ENCODE measurements around the gene IFT122.
A peak's percentile ranks its signal among the peaks of the same experiment; 100 is the strongest.

IFT122 gene

DNA sequence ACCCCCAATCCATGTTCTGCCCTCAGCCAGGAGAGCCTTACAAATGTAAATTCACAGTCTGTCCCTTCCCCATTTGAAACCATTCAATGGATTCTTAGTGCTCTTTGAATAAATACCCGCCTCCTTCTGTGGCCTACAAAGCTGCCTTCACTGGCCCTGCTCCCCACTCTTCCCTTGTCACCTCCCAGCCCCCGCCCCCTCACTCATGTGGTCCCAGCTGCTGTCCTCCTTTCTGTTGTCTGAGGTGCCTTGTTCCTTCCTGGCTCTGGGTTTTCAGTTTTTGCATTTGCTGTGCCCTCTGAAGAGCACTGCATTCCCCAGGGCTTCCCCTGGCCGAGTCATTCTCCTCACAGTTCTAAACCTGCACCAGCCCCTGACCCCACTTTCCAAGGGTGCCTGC, 14.8 kb upstream of the IFT122 start:
- Histone ChIP-seq H3K4me3 (ENCODE audit: low read depth, low read length) (no peak overlapping the region), H3K36me3 (replicated peaks) (no peaks in the 10 kb centered on the region), H3K27ac (no peak overlapping the region), H3K27me3 (replicated peaks) (no peaks in the 10 kb centered on the region)
- no peak for TF ChIP-seq CTCF (IDR thresholded peaks at IDR 0.05; ENCODE audit: low read depth, low read length, missing control alignments)
- in situ Hi-C loops (cut with HindIII; ENCODE audit: low pct_ligation_motif_present, low sequenced_read_pairs), result no loop called here
- DNase-seq, result no peak

DNA sequence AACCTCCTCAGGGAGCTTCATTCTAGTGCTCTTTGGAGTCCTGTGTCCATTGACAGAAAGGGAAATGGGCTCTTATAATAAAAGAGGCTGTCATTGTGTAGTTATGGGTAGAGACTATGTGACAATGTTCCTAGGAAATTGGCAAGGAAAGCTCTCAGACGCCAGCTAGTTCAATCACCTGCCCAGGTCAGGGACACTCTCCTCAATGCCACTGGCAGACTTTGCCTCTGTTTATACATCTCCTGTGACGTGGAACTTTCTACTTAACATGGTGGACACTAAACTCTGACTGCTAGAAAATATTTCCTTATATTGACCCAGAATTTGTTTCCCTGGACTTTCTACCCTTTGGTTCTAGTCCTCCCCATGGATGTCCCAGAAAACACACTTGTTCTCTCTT, 14.4 kb upstream of the IFT122 start:
- in situ Hi-C loops (cut with HindIII; ENCODE audit: low pct_ligation_motif_present, low sequenced_read_pairs), result no loop called here
- Histone ChIP-seq H3K36me3 (replicated peaks) (no peaks in the 10 kb centered on the region), H3K27me3 (replicated peaks) (no peaks in the 10 kb centered on the region), H3K27ac (no peak overlapping the region), H3K4me3 (ENCODE audit: low read depth, low read length) (no peak overlapping the region)
- DNase-seq, result no peak
- no peak for TF ChIP-seq CTCF (IDR thresholded peaks at IDR 0.05; ENCODE audit: low read depth, low read length, missing control alignments)

DNA sequence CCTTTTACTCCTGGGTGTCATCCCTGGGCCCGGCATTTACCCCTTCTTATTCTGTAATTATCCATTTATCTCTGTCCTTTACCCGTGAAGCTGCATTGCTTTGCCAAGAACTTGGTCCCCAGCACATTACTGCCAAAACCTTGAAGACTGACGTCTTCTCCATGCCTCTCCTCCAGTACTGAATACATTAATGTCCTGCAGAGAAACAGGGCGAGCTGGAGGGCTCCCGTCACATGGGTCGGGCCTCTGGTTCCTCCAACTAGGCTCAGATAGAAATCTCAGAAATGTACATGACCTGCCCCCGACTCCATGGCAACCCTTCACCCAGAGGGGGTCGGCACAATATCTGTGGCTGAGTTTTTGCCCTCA, 12.0 kb upstream of the IFT122 start:
- Histone ChIP-seq H3K36me3 (replicated peaks) (peaks cover 13% of the 10 kb centered on the region), H3K27ac (no peak overlapping the region), H3K27me3 (replicated peaks) (no peaks in the 10 kb centered on the region), H3K4me3 (ENCODE audit: low read depth, low read length) (peak overlapping the region; percentile 73)
- no peak for DNase-seq
- no peak for TF ChIP-seq CTCF (IDR thresholded peaks at IDR 0.05; ENCODE audit: low read depth, low read length, missing control alignments)
- in situ Hi-C loops (cut with HindIII; ENCODE audit: low pct_ligation_motif_present, low sequenced_read_pairs), result no loop called here

DNA sequence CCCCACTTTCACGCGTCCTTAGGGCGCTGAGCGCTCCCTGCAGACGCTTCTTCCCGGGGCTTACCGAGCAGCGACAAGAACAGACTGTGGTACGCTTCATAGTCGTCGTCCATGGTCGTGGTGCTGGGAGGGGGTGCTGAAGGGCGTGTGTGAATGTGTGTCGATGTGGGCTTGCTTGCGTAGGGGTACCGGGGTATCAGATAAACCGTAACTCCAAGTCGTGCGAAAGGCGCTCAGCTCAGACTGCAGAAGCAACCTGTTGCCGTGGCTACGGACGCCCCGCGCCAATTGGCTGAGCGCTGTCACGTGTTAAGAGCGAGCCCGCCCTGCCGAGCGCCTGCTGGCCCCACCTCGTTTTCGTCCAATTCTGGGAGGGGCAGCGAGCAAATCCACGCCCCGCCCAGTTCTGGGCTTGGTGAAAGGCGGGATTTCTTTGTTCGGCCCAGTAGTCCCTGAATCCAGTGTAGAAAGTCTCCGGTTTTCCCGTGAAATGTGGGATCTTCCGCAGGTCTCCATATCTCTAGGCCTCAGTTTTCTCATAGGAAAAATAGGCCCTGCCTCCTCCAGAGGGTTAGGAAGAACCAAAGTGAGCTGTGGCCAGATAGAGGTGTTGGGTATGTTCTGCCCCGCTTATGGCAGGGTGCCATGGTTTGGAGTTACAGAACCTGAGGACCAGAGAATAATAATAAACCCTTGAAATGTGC, 11.5 kb upstream of the IFT122 start, which contains the start of gene EFCAB12:
Gene EFCAB12 (minus strand): TSS at position 261 of the 704 bp plus-strand sequence. CDS start 148 bp downstream, at position 113.
- in situ Hi-C loops (cut with HindIII; ENCODE audit: low pct_ligation_motif_present, low sequenced_read_pairs), result no loop called here
- peak within 1 kb of the TSS; percentile 73 for H3K4me3 ChIP-seq (ENCODE audit: low read depth, low read length)
- no peaks in the 10 kb centered on the region for H3K27me3 ChIP-seq (replicated peaks)
- peaks cover 17% of the 10 kb centered on the region for H3K36me3 ChIP-seq (replicated peaks)
- no peak within 1 kb of the TSS for H3K27ac ChIP-seq
- DNase-seq, result peak; percentile 91
- TF ChIP-seq CTCF (IDR thresholded peaks at IDR 0.05; ENCODE audit: low read depth, low read length, missing control alignments), result peak; percentile 7

- Histone ChIP-seq H3K36me3 (replicated peaks) (peaks cover 20% of the 10 kb centered on the region), H3K27ac (no peak overlapping the region)
- in situ Hi-C loops (cut with HindIII; ENCODE audit: low pct_ligation_motif_present, low sequenced_read_pairs), result no loop called here
These were observed 11.0 kb upstream of the IFT122 start for GRCh38 chr3:129429080-129429451.

More at GRCh38 chr3:129429080-129429451, 11.0 kb upstream of the IFT122 start:
- DNase-seq, result no peak
- no peak for TF ChIP-seq CTCF (IDR thresholded peaks at IDR 0.05; ENCODE audit: low read depth, low read length, missing control alignments)
- Histone ChIP-seq H3K27me3 (replicated peaks) (no peaks in the 10 kb centered on the region), H3K4me3 (ENCODE audit: low read depth, low read length) (no peak overlapping the region)

All from brain microvascular endothelial cell (primary cell).